ENCODE results near the gene ASTN2. TPM values are rescaled to one million over a fixed set of nuclear protein-coding genes. Genes with fewer than 3 reads are reported as not detected.
"Not testable (repeated sequence)": the region's sequence is repeated elsewhere in the genome, so short reads cannot be mapped to it uniquely, and the experiment has no call there.

Gene ASTN2
- total RNA-seq, 2 donors from 2014 or later: 113 to 153 TPM

GRCh38 chr9:116691607-116692006 is 723.2 kb downstream of the ASTN2 start:
- no peaks in the 10 kb centered on the region for H3K4me1 ChIP-seq (replicated peaks)
- WGBS: 87% methylated on average over 3 of the region's 3 CpGs
- H3K36me3 ChIP-seq: no peaks in the 10 kb centered on the region
- no peak overlapping the region for H3K27ac ChIP-seq
- intact Hi-C loops (cut with DNase I): no loop called here
- TF ChIP-seq POLR2A (IDR thresholded peaks at IDR 0.05): no peak
- no peak for TF ChIP-seq POLR2AphosphoS5 (IDR thresholded peaks at IDR 0.05)
- TF ChIP-seq CTCF (IDR thresholded peaks at IDR 0.05): no peak
- H3K27me3 ChIP-seq (replicated peaks; ENCODE audit: insufficient read depth): no peaks in the 10 kb centered on the region
- no peaks in the 10 kb centered on the region for H3K9me3 ChIP-seq
- no peak for DNase-seq (ENCODE audit: low spot score)
- H3K4me3 ChIP-seq: no peak overlapping the region

- intact Hi-C loops (cut with DNase I); DNase-seq (ENCODE audit: low spot score); H3K36me3 ChIP-seq; H3K4me3 ChIP-seq; H3K27me3 ChIP-seq (replicated peaks; ENCODE audit: insufficient read depth); H3K27ac ChIP-seq; H3K4me1 ChIP-seq (replicated peaks); H3K9me3 ChIP-seq: not testable (repeated sequence)
These were observed 724.1 kb downstream of the ASTN2 start for GRCh38 chr9:116690805-116691204.

- intact Hi-C loops (cut with DNase I): no loop called here
- Histone ChIP-seq H3K27me3 (replicated peaks; ENCODE audit: insufficient read depth) (no peaks in the 10 kb centered on the region), H3K4me3 (no peak overlapping the region), H3K9me3 (no peaks in the 10 kb centered on the region), H3K4me1 (replicated peaks) (no peaks in the 10 kb centered on the region), H3K27ac (no peak overlapping the region), H3K36me3 (no peaks in the 10 kb centered on the region)
- no peak for DNase-seq (ENCODE audit: low spot score)
- TF ChIP-seq POLR2A (IDR thresholded peaks at IDR 0.05) (no peak), CTCF (IDR thresholded peaks at IDR 0.05) (no peak), POLR2AphosphoS5 (IDR thresholded peaks at IDR 0.05) (no peak)
- WGBS: 94% methylated on average over 3 of the region's 3 CpGs
These were observed 725.3 kb downstream of the ASTN2 start for GRCh38 chr9:116689486-116690032.

- intact Hi-C loops (cut with DNase I): no loop called here
- Histone ChIP-seq H3K27me3 (replicated peaks; ENCODE audit: insufficient read depth) (no peaks in the 10 kb centered on the region), H3K9me3 (no peaks in the 10 kb centered on the region), H3K4me1 (replicated peaks) (no peaks in the 10 kb centered on the region), H3K4me3 (no peak overlapping the region), H3K36me3 (no peaks in the 10 kb centered on the region), H3K27ac (no peak overlapping the region)
- no peak for TF ChIP-seq CTCF (IDR thresholded peaks at IDR 0.05)
- no peak for TF ChIP-seq POLR2A (IDR thresholded peaks at IDR 0.05)
- no peak for TF ChIP-seq POLR2AphosphoS5 (IDR thresholded peaks at IDR 0.05)
- no peak for DNase-seq (ENCODE audit: low spot score)
- WGBS: 90% methylated on average over 3 of the region's 3 CpGs
These were observed 725.9 kb downstream of the ASTN2 start for GRCh38 chr9:116688806-116689485.

- 14% methylated on average over 7 of the region's 7 CpGs for WGBS
- DNase-seq (ENCODE audit: low spot score): no peak
- peak overlapping the region; percentile 72 to 75 for H3K27ac ChIP-seq
- H3K4me3 ChIP-seq: peak overlapping the region; percentile 58 to 72
- H3K4me1 ChIP-seq (replicated peaks): no peaks in the 10 kb centered on the region
- intact Hi-C loops (cut with DNase I): no loop called here
- no peaks in the 10 kb centered on the region for H3K36me3 ChIP-seq
- no peaks in the 10 kb centered on the region for H3K27me3 ChIP-seq (replicated peaks; ENCODE audit: insufficient read depth)
- H3K9me3 ChIP-seq: no peaks in the 10 kb centered on the region
- TF ChIP-seq POLR2A (IDR thresholded peaks at IDR 0.05): no peak
- TF ChIP-seq CTCF (IDR thresholded peaks at IDR 0.05): no peak
- TF ChIP-seq POLR2AphosphoS5 (IDR thresholded peaks at IDR 0.05): no peak
These were observed 727.1 kb downstream of the ASTN2 start for GRCh38 chr9:116687754-116688135.

All from prostate gland (tissue), 2 donors.